Tibial nerve (tissue), 3 donors: ENCODE results near the gene KRT13.

ENCODE experiments used
- POLR2A ChIP-seq, 2 donors: fragments of 450-650 bp; IDR thresholded peaks; one replicate each; pipeline ENCODE4 v1.6.1; 2017; ENCODE audit warnings: antibody characterized with exemption in 2 of 2, mild to moderate bottlenecking in 2 of 2, moderate library complexity in 2 of 2
- TF ChIP-seq, protein P1 (sequence below), 5 experiments: fragments of 200-600 bp in 3 of 5; fragments of 450-650 bp in 2 of 5; sonication (generic) in 3 of 5; IDR thresholded peaks; one replicate each; pipeline ENCODE4 v1.5.1; 2016 to 2019; ENCODE audit warnings: antibody characterized with exemption in 5 of 5, mild to moderate bottlenecking in 3 of 5, moderate library complexity in 2 of 5

DNA sequence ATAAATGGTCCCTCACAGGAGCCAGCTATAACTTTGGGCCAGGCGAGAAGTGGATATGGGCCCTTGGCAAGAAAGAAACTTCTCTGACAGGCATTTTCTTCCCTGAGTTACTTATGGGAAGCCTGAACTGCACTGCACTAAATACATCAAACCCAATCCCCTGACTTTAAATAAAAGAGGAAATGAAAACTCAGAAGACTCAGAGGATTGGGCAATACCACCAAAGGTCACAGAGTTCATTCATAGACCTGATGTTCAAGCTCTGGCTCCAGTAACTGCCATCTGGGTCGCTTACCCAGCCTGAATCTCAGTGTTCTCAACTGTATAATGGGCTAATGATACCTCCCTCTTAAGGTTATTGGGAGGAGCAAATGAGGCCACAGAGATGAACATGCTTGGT lies 25.3 kb downstream of the KRT13 start:
- TF ChIP-seq, protein P1, sequence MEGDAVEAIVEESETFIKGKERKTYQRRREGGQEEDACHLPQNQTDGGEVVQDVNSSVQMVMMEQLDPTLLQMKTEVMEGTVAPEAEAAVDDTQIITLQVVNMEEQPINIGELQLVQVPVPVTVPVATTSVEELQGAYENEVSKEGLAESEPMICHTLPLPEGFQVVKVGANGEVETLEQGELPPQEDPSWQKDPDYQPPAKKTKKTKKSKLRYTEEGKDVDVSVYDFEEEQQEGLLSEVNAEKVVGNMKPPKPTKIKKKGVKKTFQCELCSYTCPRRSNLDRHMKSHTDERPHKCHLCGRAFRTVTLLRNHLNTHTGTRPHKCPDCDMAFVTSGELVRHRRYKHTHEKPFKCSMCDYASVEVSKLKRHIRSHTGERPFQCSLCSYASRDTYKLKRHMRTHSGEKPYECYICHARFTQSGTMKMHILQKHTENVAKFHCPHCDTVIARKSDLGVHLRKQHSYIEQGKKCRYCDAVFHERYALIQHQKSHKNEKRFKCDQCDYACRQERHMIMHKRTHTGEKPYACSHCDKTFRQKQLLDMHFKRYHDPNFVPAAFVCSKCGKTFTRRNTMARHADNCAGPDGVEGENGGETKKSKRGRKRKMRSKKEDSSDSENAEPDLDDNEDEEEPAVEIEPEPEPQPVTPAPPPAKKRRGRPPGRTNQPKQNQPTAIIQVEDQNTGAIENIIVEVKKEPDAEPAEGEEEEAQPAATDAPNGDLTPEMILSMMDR (IDR thresholded peaks at IDR 0.05): no peak
- TF ChIP-seq POLR2A (IDR thresholded peaks at IDR 0.05): no peak
